GM19468 (cell line): ENCODE measurements around the gene TMEM132D.

ENCODE experiments used
- ATAC-seq: cut with Tn5 transposase; IDR thresholded peaks from one replicate; pipeline ENCODE4 v1.9.1; 2021; ENCODE audit warnings: mild to moderate bottlenecking, moderate library complexity, moderate number of reproducible peaks; ENCODE audit not compliant: unreplicated experiment; ENCODE audit errors: extremely low read depth

The TMEM132D gene

DNA sequence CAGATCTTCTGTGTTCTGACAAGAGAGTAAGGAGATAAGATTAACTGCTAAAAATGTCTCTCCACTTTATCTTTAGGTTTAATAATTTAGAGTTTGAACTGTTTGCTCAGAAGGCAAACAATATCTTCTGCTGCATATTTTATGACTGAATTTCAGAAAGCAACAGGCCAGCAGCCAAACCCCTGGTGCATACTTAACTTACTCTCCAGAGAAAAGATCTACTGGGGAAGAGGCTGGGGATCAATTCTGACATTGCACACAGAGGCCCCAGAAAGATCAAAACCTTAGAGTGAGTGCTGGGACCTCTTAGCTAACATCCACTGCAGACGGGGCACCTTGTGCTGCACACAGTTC lies 518.2 kb downstream of the TMEM132D start:
- ATAC-seq: no peak

GRCh38 chr12:129383956-129384355 lies 519.9 kb downstream of the TMEM132D start:
- no peak for ATAC-seq

DNA sequence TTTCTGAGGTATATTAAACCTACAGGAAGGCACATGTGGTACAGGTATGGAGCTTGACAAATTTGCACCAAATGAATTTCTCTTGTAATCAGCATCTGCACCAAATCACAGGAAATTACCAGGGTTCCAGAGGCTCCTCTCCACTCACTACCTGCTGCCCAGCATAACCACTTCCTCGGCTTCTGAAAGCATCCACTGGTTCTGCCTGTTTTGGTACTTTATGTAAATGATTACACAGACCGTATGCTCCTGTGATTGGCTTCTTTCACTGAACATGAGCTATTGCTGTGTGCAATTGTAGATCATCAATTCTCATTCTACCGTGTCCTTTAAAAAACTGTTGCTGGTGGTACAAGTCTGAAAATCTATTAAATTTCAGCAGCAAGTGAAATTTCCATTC lies 522.1 kb downstream of the TMEM132D start:
- ATAC-seq: no peak

DNA sequence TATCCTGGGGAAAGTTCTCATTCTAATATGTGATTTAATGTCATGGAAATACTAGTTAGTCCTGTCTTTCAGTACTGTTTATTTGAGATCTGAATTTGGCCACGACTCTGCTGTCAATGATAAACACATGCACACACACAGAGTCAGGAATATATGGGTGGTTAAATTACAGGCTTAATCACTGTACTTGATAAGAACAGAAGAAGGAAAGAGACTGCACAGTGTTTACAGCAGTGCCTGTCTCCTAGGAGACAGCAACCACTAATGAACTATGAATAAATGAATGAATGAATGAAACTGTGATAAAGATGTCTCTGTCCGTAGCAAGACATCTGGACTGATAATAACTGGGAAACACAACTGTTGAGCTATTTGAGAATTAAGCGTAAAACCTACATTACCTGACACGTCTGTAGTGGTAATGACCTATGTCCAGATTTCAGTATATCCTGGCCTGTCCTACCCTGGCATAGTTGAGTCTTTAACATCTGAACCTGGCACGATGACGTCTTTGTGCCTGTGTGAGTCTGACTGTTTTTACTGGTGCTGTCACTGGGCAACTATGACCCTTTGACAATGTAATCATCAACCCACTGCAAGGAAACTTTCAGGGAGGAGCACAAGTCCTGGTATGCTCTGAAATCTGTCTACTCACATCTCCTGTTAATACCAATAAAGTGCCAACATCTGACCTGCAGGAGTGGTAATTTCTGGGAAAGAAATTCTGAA lies 524.6 kb downstream of the TMEM132D start:
- ATAC-seq: no peak

DNA sequence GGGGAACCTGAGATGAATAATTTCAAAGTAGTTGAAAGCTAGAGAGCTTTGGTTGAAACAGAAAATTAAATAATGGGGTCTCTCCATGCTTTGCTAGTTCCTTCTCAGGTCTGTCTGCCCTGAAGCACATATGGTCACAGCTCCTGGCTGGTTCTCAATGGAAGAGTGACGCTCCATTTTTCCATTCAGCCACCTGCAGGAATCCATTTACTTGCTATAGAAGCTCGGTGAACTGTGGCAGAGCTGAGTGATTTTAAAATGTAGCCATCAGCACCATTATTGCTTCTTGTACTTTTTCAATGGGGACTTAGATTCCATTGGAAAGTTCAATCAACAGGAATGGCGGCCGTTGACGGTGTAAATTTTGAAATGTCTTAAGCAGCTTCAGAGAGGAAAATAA lies 525.3 kb downstream of the TMEM132D start:
- no peak for ATAC-seq

DNA sequence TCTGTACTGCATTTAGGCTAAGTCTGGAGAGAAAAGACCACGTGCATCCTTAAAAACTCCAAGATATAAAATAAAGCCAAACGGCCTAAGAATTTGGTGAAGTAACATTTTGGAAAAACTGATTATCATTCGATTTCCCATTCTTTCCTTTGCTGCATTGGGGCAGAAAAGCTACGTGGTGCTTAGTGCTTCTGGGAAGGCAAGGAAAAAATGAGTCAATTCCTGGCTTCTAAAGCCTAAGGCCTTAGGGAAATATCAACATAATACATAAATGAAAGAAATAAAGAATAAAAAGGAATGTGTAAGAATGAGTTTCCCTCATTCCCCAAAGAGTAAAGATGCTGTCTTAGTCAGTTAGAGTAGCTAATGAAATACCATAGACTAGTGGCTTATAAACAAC lies 530.1 kb downstream of the TMEM132D start:
- no peak for ATAC-seq

DNA sequence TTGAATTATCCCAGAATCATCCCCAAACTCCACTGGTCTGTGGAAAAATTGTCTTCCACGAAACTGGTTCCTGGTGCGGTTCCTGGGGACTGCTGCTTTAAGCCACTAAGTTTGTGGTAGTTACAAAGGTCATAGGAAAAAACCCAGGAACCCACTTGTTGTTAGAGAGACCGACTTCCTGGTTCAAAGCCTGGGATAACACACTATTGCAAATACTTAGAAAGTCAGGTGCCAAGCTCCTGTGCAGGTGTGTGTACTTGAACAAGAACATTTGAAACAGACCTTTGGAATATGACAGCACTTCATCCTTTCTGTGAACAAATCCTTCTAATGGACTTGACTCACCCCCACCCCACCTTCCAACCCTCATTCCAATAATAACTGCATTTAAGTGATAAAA lies 530.9 kb downstream of the TMEM132D start:
- no peak for ATAC-seq

GRCh38 chr12:129372348-129372747 lies 531.5 kb downstream of the TMEM132D start:
- ATAC-seq: no peak

DNA sequence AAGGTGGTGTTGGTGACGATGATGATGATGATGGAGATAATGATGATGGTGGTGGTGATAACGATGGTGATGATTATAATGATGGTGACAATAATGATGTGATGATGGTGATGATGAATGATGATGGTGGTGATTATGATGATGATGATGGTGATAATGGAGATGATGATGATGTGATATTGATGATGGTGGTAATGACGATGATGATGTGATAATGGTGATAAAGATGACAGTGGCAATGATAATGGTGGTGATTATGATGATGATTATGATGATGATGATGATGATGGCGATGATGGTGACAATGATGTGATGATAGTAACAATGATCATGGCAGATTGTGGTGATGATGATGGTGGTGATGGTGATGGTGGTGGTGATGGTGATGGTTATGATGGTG lies 532.6 kb downstream of the TMEM132D start:
- ATAC-seq: no peak

DNA sequence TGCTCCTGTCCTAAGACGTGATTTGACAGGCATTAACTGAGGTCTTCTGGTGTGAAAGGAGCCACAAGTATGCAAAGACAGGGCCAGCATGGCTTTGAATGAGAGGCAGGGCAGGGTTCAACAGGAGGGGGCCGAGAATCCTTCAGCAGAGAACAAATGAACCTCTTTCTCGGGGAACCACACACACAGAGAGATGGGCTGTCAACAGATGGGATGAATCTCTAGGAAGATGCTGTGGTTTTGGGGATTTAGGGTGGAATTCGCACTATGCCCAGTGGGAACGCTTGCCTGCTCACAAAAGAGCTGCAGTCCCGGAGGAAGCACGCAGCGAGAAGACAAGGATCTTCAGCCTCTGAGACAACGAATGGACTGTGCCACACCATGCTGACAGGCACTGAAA lies 537.2 kb downstream of the TMEM132D start:
- ATAC-seq: no peak

GRCh38 chr12:129363041-129363440 lies 540.8 kb downstream of the TMEM132D start:
- ATAC-seq: no peak

GRCh38 chr12:129357233-129357632 lies 546.6 kb downstream of the TMEM132D start:
- ATAC-seq: no peak

- no peak for ATAC-seq
Observed at GRCh38 chr12:129351481-129351880, 552.3 kb downstream of the TMEM132D start.

GRCh38 chr12:129339336-129339735 lies 564.5 kb downstream of the TMEM132D start:
- no peak for ATAC-seq

- no peak for ATAC-seq
Observed at GRCh38 chr12:129337413-129337812, 566.4 kb downstream of the TMEM132D start.

DNA sequence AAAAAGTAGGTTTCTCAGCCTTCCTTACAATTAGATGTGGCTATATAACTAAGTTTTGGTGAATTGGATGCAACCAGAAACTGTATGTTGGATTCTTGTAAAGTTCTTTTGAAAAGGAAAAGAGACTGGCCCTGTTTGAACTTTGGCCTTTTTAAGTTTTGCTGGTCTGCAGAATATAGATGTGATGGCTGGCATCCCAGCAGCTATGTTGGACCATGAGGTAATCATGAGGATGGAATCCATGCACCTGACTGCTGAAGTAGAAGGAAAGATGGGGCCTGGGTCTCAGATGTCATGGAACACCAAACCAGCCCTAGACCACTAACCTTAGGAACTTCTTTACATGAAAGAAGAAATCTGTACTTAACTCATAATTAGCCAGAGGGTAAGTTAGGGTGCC lies 568.1 kb downstream of the TMEM132D start:
- no peak for ATAC-seq

GRCh38 chr12:129332286-129332685 lies 571.5 kb downstream of the TMEM132D start:
- no peak for ATAC-seq

DNA sequence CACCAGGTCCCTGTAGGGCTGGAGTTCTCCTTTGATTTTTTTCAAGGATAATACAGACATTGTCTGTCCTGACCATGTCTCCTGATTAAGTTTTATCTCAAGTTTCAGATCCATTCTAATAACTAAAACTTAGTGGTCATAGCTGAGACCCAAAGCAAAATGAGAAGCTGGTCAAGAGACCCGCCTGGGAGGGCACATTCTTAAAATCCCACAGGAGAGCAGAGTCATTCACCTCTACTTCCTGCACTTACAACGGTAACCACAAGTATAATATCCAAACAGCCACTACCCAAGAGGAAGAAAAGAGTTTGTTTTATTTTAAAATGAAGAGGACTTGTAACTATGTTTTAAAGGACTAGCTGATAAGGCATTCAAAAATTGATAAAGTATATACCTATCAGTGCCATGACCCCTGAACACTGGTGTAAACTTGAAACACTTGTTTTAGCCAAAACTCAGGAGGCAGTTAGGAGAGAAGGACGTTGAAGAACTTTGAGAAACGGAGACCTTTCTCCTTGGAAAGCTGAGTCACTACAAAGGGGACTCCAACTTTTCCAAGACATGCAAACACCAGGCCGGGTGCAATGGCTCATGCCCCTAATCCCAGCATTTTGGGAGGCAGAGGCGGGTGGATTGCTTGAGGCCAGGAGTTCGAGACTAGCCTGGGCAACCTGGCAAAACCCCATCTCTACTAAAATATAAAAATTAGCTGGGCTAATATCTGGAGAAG lies 572.3 kb downstream of the TMEM132D start:
- ATAC-seq: no peak

DNA sequence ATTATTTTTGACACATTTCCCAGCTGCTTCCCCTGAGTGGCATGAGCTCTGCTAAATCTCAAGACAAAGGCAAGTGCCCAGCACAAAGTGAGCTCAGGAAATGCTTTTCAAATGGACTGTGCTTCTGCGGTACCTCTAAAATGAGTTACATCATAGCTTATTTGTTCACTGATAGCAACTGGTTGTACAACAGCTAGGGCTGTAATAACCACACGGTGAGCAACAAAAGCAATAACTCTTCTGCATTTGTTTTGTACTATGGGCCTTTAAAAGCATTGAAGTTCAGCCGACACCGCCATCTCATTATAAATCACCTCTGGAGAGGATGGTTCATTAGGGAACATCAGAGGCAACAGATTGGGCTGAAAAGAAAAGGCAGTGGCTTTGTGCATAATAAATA lies 575.6 kb downstream of the TMEM132D start:
- ATAC-seq: no peak

- no peak for ATAC-seq
Observed at GRCh38 chr12:129325566-129325965, 578.3 kb downstream of the TMEM132D start.

DNA sequence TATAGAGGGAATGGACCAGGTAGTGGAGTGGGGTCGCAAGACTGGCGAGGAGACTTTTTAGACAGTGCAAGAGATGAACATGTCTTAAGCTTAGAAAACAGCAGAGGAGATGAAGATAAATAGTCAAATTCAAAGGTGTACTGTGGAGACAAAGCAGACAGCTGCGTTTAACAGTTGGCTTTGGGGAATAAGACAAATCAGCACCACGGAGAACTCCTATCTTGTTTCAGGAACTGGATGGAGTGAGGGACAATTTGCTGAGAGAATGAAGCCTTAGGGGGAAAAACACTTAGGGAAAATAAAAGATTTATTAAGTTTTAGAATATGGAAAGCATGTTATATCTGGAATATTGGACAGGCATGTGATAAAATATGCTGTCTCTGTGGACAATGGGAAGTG lies 591.8 kb downstream of the TMEM132D start:
- no peak for ATAC-seq

DNA sequence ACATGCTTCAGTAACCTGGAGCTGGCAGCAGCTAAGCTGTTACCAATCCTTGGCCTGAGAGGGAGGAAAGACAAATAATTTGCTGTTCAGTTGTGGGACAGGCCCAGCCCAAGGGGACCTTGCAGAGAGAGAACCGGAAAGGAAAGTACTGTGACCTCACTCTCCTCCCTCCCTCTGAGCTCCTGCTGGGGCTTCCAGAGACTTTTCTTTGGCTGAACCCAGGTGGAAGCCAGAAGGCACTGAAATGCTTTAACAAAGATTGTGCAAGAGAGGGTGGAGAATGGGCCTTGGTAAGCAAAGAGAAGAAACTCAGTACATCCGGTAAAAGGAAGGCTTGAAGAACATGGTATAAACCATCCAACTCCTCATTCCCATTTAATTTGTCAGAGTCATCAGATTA lies 593.5 kb downstream of the TMEM132D start:
- ATAC-seq: no peak
